Measurements from ENCODE around the gene CYBB. TPM values are rescaled to one million over a fixed set of nuclear protein-coding genes. Genes with fewer than 3 reads are reported as not detected.

The CYBB gene
- polyA plus RNA-seq, 1 experiment: not detected

DNA sequence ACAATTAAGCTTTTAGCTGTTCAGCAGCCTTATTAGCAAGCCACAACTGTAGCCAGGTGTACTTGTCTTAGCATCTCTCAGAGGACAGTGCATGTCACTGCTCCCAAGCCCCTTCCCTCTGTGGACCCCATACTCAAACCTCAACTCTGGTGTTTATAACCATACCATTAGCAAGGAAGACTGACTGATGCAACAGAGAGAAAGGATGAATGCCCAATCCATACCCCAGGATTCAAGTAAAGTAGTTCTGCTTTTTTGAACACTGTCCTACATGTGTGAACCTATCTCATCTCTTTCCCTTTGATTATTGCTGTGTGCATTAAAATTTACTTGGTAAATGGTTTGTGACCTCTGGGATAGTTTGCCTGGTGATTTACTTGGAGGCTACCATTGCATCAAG is 22.8 kb upstream of the CYBB start:
- ChIA-PET POLR2A (no interaction called here), CTCF (interaction anchor here (1.5 kb wide), 1 partner anchor 11 kb away, joined by 3 read pairs; no protein-coding TSS in a partner anchor)
- TF ChIP-seq CTCF (IDR thresholded peaks at IDR 0.05; ENCODE audit: insufficient read depth, low read depth, low read length): no peak
- no peak for DNase-seq (ENCODE audit: low read depth)
- H3K36me3 ChIP-seq (ENCODE audit: control insufficient read depth, insufficient read depth, low read length): no peaks in the 10 kb centered on the region
- no peak overlapping the region for H3K4me3 ChIP-seq (ENCODE audit: low read depth, low read length)
- no peaks in the 10 kb centered on the region for H3K27me3 ChIP-seq (ENCODE audit: control insufficient read depth, insufficient read depth, low read length)

GRCh38 chrX:37759351-37759750 is 20.5 kb upstream of the CYBB start:
- H3K36me3 ChIP-seq (ENCODE audit: control insufficient read depth, insufficient read depth, low read length): no peaks in the 10 kb centered on the region
- ChIA-PET POLR2A (no interaction called here), CTCF (no interaction called here)
- H3K27me3 ChIP-seq (ENCODE audit: control insufficient read depth, insufficient read depth, low read length): no peaks in the 10 kb centered on the region
- H3K4me3 ChIP-seq (ENCODE audit: low read depth, low read length): no peak overlapping the region
- DNase-seq (ENCODE audit: low read depth): no peak
- no peak for TF ChIP-seq CTCF (IDR thresholded peaks at IDR 0.05; ENCODE audit: insufficient read depth, low read depth, low read length)

DNA sequence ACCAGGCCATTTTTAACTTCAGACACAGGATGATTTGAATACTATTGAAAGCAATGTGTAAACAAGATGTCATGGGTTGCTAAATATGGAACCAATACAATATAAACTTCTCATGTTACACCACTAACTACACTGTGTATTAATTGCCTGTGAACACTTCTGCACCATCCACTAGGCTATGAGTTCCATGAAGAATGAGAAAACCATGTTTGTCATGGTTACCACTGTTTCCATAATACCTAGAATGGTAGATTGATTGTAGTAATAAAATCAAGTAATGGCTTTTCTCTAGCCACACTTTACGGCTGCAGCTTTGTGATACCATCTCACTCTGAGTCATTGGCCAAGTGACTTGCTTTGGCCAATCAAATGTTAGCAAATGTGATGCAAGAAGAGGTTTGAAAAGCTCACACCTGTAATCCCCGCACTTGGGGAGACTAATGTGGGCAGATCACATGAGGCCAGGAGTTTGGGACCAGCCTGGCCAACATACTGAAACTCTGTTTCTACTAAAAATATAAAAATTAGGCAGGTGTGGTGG is 19.9 kb upstream of the CYBB start:
- no peaks in the 10 kb centered on the region for H3K36me3 ChIP-seq (ENCODE audit: control insufficient read depth, insufficient read depth, low read length)
- no peaks in the 10 kb centered on the region for H3K27me3 ChIP-seq (ENCODE audit: control insufficient read depth, insufficient read depth, low read length)
- no peak for DNase-seq (ENCODE audit: low read depth)
- no peak overlapping the region for H3K4me3 ChIP-seq (ENCODE audit: low read depth, low read length)
- no peak for TF ChIP-seq CTCF (IDR thresholded peaks at IDR 0.05; ENCODE audit: insufficient read depth, low read depth, low read length)
- POLR2A ChIA-PET: no interaction called here
- CTCF ChIA-PET: interaction anchor here (0.8 kb wide), 1 partner anchor 15 kb away, joined by 3 read pairs; no protein-coding TSS in a partner anchor

GRCh38 chrX:37763400-37763799 is 16.5 kb upstream of the CYBB start:
- ChIA-PET POLR2A (no interaction called here), CTCF (interaction anchor here (0.6 kb wide), 1 partner anchor 31 kb away, joined by 3 read pairs; no protein-coding TSS in a partner anchor)
- H3K4me3 ChIP-seq (ENCODE audit: low read depth, low read length): no peak overlapping the region
- no peaks in the 10 kb centered on the region for H3K36me3 ChIP-seq (ENCODE audit: control insufficient read depth, insufficient read depth, low read length)
- H3K27me3 ChIP-seq (ENCODE audit: control insufficient read depth, insufficient read depth, low read length): no peaks in the 10 kb centered on the region
- no peak for TF ChIP-seq CTCF (IDR thresholded peaks at IDR 0.05; ENCODE audit: insufficient read depth, low read depth, low read length)
- no peak for DNase-seq (ENCODE audit: low read depth)

DNA sequence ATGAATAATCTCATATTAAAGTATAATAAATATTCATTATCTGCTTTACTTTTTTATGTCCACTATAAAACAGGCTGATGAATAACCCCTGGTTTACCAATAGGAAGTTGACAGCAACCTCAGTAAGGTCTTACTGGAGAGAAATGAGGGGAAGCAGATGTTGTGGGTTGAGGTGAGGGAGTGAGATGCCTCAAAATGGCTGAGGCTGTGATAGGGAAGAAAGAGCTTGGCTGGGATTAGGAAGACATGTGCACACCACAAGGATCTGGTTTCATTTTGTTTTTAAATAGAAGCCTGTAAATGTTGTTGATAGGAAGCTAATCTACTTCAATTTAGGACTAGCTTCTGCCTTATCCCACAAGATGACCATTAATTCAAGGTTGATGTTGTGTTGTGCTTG is 14.4 kb upstream of the CYBB start:
- TF ChIP-seq CTCF (IDR thresholded peaks at IDR 0.05; ENCODE audit: insufficient read depth, low read depth, low read length): no peak
- H3K4me3 ChIP-seq (ENCODE audit: low read depth, low read length): no peak overlapping the region
- H3K36me3 ChIP-seq (ENCODE audit: control insufficient read depth, insufficient read depth, low read length): no peaks in the 10 kb centered on the region
- H3K27me3 ChIP-seq (ENCODE audit: control insufficient read depth, insufficient read depth, low read length): no peaks in the 10 kb centered on the region
- ChIA-PET CTCF (no interaction called here), POLR2A (no interaction called here)
- DNase-seq (ENCODE audit: low read depth): no peak

Measured in BJ (cell line).